Loucy (cell line): Measurements from ENCODE around the gene KIAA0930.

Experiments used
- H2AFZ ChIP-seq: fragments of 200-600 bp; sonication (generic); 2 replicates; pipeline ENCODE4 v1.6.0; 2016; ENCODE audit warnings: antibody characterized with exemption, mild to moderate bottlenecking, low read length, moderate library complexity
- H3F3A ChIP-seq: fragments of 200-600 bp; 2 replicates; pipeline ENCODE4 v1.6.0; 2016; ENCODE audit warnings: antibody characterized with exemption, low read depth, mild to moderate bottlenecking
- H3K27me3 ChIP-seq: fragments of 200-600 bp; sonication (generic); 2 replicates; pipeline ENCODE4 v1.6.1; 2014; ENCODE audit warnings: low read length, mild to moderate bottlenecking; ENCODE audit not compliant: insufficient read depth, poor library complexity, severe bottlenecking
- H3K36me3 ChIP-seq: fragments of 200-600 bp; sonication (generic); 2 replicates; pipeline ENCODE4 v1.6.1; 2016; ENCODE audit warnings: low read length; ENCODE audit not compliant: insufficient read depth
- H3K4me1 ChIP-seq: fragments of 200-600 bp; sonication (generic); 2 replicates; pipeline ENCODE4 v1.5.1; 2014; ENCODE audit warnings: low read length, mild to moderate bottlenecking; ENCODE audit not compliant: insufficient read depth, poor library complexity, severe bottlenecking
- H3K4me2 ChIP-seq: fragments of 200-600 bp; sonication (generic); 2 replicates; pipeline ENCODE4 v1.6.0; 2014; ENCODE audit warnings: antibody characterized with exemption, low read length, low read depth, mild to moderate bottlenecking; ENCODE audit not compliant: poor library complexity, severe bottlenecking
- H3K4me3 ChIP-seq: fragments of 200-600 bp; sonication (generic); 2 replicates; pipeline ENCODE4 v1.5.1; 2014; ENCODE audit warnings: low read length, mild to moderate bottlenecking, mixed read lengths; ENCODE audit not compliant: poor library complexity, severe bottlenecking
- H3K79me2 ChIP-seq: fragments of 200-600 bp; sonication (generic); 2 replicates; pipeline ENCODE4 v1.6.1; 2014; ENCODE audit warnings: low read length; ENCODE audit not compliant: insufficient read depth
- H3K9ac ChIP-seq: fragments of 200-600 bp; sonication (generic); 2 replicates; pipeline ENCODE4 v1.6.0; 2014; ENCODE audit warnings: mild to moderate bottlenecking, low read depth, low read length, moderate library complexity; ENCODE audit not compliant: poor library complexity, severe bottlenecking
- H3K9me2 ChIP-seq: fragments of 200-600 bp; sonication (generic); replicated peaks from 2 replicates; pipeline ENCODE4 v1.6.1; 2016; ENCODE audit warnings: low read depth, low read length, mixed read lengths
- H3K9me3 ChIP-seq: fragments of 200-600 bp; sonication (generic); 2 replicates; pipeline ENCODE4 v1.6.1; 2014; ENCODE audit warnings: mild to moderate bottlenecking, antibody characterized with exemption, low read length, low read depth; ENCODE audit not compliant: insufficient read depth
- H4K20me1 ChIP-seq: fragments of 200-600 bp; sonication (generic); 2 replicates; pipeline ENCODE4 v1.6.0; 2014; ENCODE audit warnings: antibody characterized with exemption, low read length, mild to moderate bottlenecking; ENCODE audit not compliant: insufficient read depth, poor library complexity, severe bottlenecking
- CTCF ChIP-seq: fragments of 200-600 bp; sonication (generic); conservative IDR thresholded peaks from 2 replicates; pipeline ENCODE4 v1.5.1; 2014; ENCODE audit warnings: mild to moderate bottlenecking, antibody characterized with exemption, low read length
- EZH2phosphoT487 ChIP-seq: fragments of 200-600 bp; IDR thresholded peaks from 2 replicates; pipeline ENCODE4 v1.6.1; 2018; ENCODE audit warnings: antibody characterized with exemption, mild to moderate bottlenecking, moderate library complexity, borderline replicate concordance

Gene KIAA0930

GRCh38 chr22:45207533-45207932 is 33.2 kb downstream of the KIAA0930 start:
- Histone ChIP-seq H3K9ac (no peak overlapping the region), H3K4me2 (no peak overlapping the region), H4K20me1 (no peaks in the 10 kb centered on the region), H3K79me2 (no peaks in the 10 kb centered on the region), H3K9me3 (no peaks in the 10 kb centered on the region), H3K36me3 (no peaks in the 10 kb centered on the region), H3K9me2 (no peaks in the 10 kb centered on the region), H3F3A (no peaks in the 10 kb centered on the region), H3K4me3 (no peak overlapping the region), H3K27me3 (no peaks in the 10 kb centered on the region), H2AFZ (no peak overlapping the region), H3K4me1 (no peaks in the 10 kb centered on the region)
- no peak for TF ChIP-seq EZH2phosphoT487

GRCh38 chr22:45206233-45206632 is 34.5 kb downstream of the KIAA0930 start:
- H3K36me3 ChIP-seq, result no peaks in the 10 kb centered on the region
- TF ChIP-seq CTCF (peak; percentile 38), EZH2phosphoT487 (no peak)

GRCh38 chr22:45205276-45205925 is 35.3 kb downstream of the KIAA0930 start:
- no peaks in the 10 kb centered on the region for H3K9me3 ChIP-seq
- H3K27me3 ChIP-seq, result no peaks in the 10 kb centered on the region
- H4K20me1 ChIP-seq, result no peaks in the 10 kb centered on the region
- no peaks in the 10 kb centered on the region for H3F3A ChIP-seq
- no peaks in the 10 kb centered on the region for H3K9me2 ChIP-seq
- TF ChIP-seq CTCF (no peak), EZH2phosphoT487 (no peak)
- no peak overlapping the region for H3K4me2 ChIP-seq
- H3K36me3 ChIP-seq, result no peaks in the 10 kb centered on the region
- H3K4me1 ChIP-seq, result no peaks in the 10 kb centered on the region
- no peak overlapping the region for H2AFZ ChIP-seq
- H3K79me2 ChIP-seq, result no peaks in the 10 kb centered on the region
- H3K4me3 ChIP-seq, result no peak overlapping the region
- H3K9ac ChIP-seq, result no peak overlapping the region

More at GRCh38 chr22:45206233-45206632, 34.5 kb downstream of the KIAA0930 start:
- Histone ChIP-seq H3K9me2 (no peaks in the 10 kb centered on the region), H2AFZ (no peak overlapping the region), H3K27me3 (no peaks in the 10 kb centered on the region), H3K4me2 (no peak overlapping the region), H3K4me1 (no peaks in the 10 kb centered on the region), H3K9ac (no peak overlapping the region), H3K79me2 (no peaks in the 10 kb centered on the region), H3K4me3 (no peak overlapping the region), H4K20me1 (no peaks in the 10 kb centered on the region), H3K9me3 (no peaks in the 10 kb centered on the region), H3F3A (no peaks in the 10 kb centered on the region)

GRCh38 chr22:45204819-45205218 is 35.9 kb downstream of the KIAA0930 start:
- Histone ChIP-seq H2AFZ (no peak overlapping the region), H3K9me2 (no peaks in the 10 kb centered on the region), H3K27me3 (no peaks in the 10 kb centered on the region), H3K9me3 (no peaks in the 10 kb centered on the region), H3K79me2 (no peaks in the 10 kb centered on the region), H4K20me1 (no peaks in the 10 kb centered on the region), H3K4me1 (no peaks in the 10 kb centered on the region), H3K36me3 (no peaks in the 10 kb centered on the region), H3F3A (no peaks in the 10 kb centered on the region), H3K4me2 (no peak overlapping the region), H3K4me3 (no peak overlapping the region), H3K9ac (no peak overlapping the region)
- TF ChIP-seq CTCF (no peak), EZH2phosphoT487 (no peak)
